ENCODE measurements around the gene HBM.

- TF ChIP-seq CTCF (IDR thresholded peaks at IDR 0.05) (no peak), POLR2AphosphoS5 (IDR thresholded peaks at IDR 0.05) (no peak), POLR2A (IDR thresholded peaks at IDR 0.05) (no peak)
Measured at GRCh38 chr16:185213-185612, 19.4 kb downstream of the HBM start.
